ENCODE results near the gene ST7.

Gene ST7

DNA sequence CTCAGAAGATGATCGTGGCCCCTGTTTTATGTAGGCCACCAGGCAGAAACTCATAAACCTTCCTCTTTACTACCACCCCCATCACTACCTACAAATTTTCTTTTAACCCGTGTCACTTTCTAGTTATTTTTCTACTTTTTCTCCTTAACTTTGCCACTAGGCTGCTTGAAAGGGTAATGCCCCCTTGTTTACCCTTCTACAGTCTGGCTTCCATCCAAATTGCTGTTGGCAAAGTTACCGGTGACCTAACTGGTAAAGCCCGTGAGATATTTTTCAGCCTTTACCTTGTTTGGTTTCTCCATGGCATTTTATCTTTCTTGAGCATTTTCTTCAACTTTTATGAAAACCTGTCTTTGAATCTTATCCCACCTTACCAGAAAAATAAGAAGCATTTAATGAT is 216.6 kb downstream of the ST7 start:
- no peak overlapping the region for H3K4me3 ChIP-seq
- H3K27me3 ChIP-seq (ENCODE audit: low read depth), result no peaks in the 10 kb centered on the region
- no peak for DNase-seq (ENCODE audit: low spot score in 2 of 2)
- H3K36me3 ChIP-seq (replicated peaks), result no peaks in the 10 kb centered on the region; the same call in 1 of the 2 replicates
- no peaks in the 10 kb centered on the region for H3K9me3 ChIP-seq
- H3K4me1 ChIP-seq, result peaks cover 10% of the 10 kb centered on the region
- in situ Hi-C loops (cut with MboI; ENCODE audit: low sequenced_read_pairs), result no loop called here

DNA sequence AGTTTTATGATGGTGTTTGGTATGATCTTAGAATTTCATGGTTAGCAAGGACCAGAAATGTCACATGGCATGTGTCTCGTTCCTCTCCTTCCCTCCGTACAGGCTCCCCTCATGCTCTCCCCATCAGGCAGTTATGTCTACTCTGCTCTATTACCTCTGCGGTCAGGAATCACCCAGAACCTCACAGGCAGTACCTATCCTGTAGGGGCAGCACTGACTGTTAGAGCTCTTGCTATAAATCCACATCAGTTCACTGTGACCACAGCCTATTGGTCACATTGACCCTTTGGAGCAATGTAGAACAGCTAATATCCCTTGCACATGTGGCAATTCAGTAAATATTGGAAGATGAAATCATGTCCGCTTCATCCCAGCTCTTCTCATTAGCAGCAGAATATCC is 217.8 kb downstream of the ST7 start:
- Histone ChIP-seq H3K4me1 (peaks cover 10% of the 10 kb centered on the region), H3K9me3 (no peaks in the 10 kb centered on the region), H3K4me3 (no peak overlapping the region), H3K27me3 (ENCODE audit: low read depth) (no peaks in the 10 kb centered on the region), H3K36me3 (replicated peaks) (no peaks in the 10 kb centered on the region; the same call in 1 of the 2 replicates)
- no peak for DNase-seq (ENCODE audit: low spot score in 2 of 2)
- in situ Hi-C loops (cut with MboI; ENCODE audit: low sequenced_read_pairs), result no loop called here

DNA sequence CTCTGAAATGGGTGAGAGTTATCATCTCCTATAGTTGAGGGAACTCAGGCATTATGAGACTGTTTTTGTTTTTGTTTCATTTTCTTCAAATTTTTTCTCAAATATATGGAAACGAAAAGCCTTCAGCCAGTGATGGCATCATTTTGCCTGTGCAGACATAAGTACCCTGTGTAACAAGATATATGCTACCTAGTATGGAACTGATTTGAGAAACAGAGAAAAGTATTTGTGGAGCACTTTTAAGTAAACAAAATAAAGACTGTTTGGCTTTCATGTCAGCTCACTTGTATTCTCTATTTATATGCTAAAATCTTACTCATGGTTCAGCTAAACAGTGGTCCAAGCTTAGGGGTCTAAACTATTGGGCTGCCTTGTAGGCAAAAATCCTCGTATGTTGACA is 219.0 kb downstream of the ST7 start:
- Histone ChIP-seq H3K27me3 (ENCODE audit: low read depth) (no peaks in the 10 kb centered on the region), H3K4me3 (no peak overlapping the region), H3K4me1 (peaks cover 10% of the 10 kb centered on the region), H3K36me3 (replicated peaks) (no peaks in the 10 kb centered on the region; the same call in 1 of the 2 replicates), H3K9me3 (no peaks in the 10 kb centered on the region)
- in situ Hi-C loops (cut with MboI; ENCODE audit: low sequenced_read_pairs), result no loop called here
- DNase-seq (ENCODE audit: low spot score in 2 of 2), result peak in 1 of 2 experiments; percentile 5

DNA sequence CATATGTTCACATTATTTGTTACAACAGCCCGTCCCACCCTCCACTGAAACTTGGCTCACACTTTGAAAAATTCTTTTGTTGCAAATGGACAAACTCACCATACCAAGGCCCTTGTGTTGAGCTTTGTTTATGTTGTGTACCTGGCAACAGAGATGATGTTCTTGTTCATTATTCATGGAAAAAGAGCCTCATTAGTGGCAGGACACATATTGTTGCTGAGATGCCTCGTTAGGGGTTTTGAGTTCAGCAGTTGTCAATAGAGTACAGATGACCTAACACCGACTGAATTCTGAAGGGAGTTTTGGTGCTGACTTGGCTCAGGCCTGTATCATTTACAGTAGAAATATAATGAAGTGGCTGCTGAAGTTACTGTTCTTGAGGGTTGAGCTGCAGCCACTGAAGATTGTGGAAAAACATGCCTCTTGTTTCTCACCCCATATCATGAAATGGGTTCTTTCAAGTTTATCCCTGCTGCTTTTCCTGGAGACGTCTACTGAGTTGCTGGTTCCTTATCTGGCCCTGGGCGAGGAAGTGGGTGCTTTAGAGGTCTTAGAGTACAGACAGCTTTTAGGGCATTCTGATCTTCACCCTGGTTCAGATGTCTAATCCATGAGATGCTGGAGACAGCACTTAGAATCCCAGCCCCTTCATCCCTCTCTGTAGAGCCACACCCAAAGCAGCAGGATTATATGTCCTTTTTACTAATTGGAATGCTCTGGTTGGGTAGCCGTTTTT is 219.9 kb downstream of the ST7 start:
- Histone ChIP-seq H3K36me3 (replicated peaks) (no peaks in the 10 kb centered on the region; the same call in 1 of the 2 replicates), H3K9me3 (no peaks in the 10 kb centered on the region), H3K27me3 (ENCODE audit: low read depth) (no peaks in the 10 kb centered on the region), H3K4me3 (no peak overlapping the region), H3K4me1 (peaks cover 10% of the 10 kb centered on the region)
- no peak for DNase-seq (ENCODE audit: low spot score in 2 of 2)
- in situ Hi-C loops (cut with MboI; ENCODE audit: low sequenced_read_pairs), result no loop called here

DNA sequence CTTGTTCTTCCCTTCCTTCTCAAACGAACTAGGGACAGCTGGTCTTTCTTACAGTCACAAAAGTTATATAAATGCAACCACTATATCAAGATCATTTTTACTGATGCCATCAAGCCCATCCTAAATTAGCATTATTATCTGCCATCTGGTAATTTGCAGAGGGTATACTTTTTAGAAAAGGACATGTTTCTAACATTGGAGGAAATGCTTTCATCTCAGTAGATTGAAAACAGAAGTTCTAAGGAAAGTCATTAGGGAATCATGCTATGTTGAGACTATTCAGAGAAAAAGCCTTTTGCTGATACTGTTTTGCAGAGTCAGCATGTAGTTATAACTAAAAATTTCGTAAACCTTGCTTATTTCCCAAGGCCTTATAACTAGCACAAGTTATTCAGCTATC is 222.9 kb downstream of the ST7 start:
- in situ Hi-C loops (cut with MboI; ENCODE audit: low sequenced_read_pairs), result no loop called here
- no peak for DNase-seq (ENCODE audit: low spot score in 2 of 2)
- Histone ChIP-seq H3K4me1 (peaks cover 10% of the 10 kb centered on the region), H3K9me3 (no peaks in the 10 kb centered on the region), H3K4me3 (no peak overlapping the region), H3K36me3 (replicated peaks) (no peaks in the 10 kb centered on the region), H3K27me3 (ENCODE audit: low read depth) (no peaks in the 10 kb centered on the region)

DNA sequence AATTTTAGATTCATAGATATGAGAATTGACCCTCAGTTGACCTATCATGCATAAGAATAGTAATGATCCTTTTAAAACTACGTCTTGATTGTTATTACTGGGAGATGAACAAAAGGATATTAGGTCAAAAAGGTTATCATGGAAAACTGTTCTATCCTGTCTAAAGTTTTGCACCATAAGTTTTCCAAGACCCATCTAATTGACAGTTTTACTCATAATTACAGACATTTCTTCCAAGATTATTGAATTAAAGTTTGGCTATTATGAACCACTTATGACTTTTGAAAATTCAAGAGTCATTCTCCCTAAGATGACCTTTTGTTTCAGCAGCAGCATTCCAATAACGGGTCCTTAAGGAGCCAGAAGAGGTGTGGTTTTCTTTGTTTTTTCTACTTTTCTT is 225.3 kb downstream of the ST7 start:
- in situ Hi-C loops (cut with MboI; ENCODE audit: low sequenced_read_pairs), result no loop called here
- DNase-seq (ENCODE audit: low spot score in 2 of 2), result no peak
- H3K36me3 ChIP-seq (replicated peaks), result no peaks in the 10 kb centered on the region
- peaks cover 5% of the 10 kb centered on the region for H3K4me1 ChIP-seq
- no peak overlapping the region for H3K4me3 ChIP-seq
- H3K9me3 ChIP-seq, result no peaks in the 10 kb centered on the region
- no peaks in the 10 kb centered on the region for H3K27me3 ChIP-seq (ENCODE audit: low read depth)

DNA sequence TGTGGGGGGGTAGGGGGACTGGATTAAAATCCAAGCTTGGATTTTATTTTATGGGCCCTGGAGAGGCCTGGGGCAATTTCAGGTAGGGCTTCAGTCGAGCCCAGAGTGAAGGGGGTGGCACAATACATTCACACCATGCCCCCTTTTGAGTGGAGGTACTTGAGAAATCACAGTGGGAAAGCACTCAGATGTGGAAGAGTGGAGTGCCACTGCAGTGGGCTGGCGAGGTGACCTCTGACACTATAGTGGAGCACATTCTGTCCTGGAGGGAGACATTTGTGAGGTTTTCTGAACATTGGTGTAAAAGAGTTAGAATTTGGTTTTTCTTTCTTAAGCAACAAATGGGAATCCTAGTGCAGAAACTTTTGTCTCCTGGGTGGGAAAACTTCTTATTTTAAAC is 226.4 kb downstream of the ST7 start:
- no peak for DNase-seq (ENCODE audit: low spot score in 2 of 2)
- H3K27me3 ChIP-seq (ENCODE audit: low read depth), result no peaks in the 10 kb centered on the region
- in situ Hi-C loops (cut with MboI; ENCODE audit: low sequenced_read_pairs), result no loop called here
- no peaks in the 10 kb centered on the region for H3K36me3 ChIP-seq (replicated peaks)
- no peaks in the 10 kb centered on the region for H3K9me3 ChIP-seq
- peaks cover under 1% of the 10 kb centered on the region for H3K4me1 ChIP-seq
- no peak overlapping the region for H3K4me3 ChIP-seq

DNA sequence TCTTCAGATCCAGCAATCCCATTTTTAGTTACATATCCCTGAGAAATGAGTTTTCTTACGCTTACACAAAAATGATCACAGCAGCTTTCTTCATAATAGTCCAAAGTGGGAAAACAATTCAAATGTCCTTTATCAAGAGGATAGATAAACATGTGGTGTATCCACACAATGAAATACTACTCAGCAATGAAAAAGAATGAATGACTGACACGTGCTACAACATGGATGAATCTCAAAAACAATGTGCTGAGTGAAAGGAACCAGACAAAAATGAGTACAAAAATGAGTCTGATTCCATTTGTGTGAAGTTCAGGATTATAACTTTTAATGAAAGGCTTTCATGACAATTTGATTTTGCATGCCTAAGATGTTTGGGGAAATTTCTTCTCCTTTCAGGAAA is 230.4 kb downstream of the ST7 start:
- H3K36me3 ChIP-seq (replicated peaks), result no peaks in the 10 kb centered on the region
- H3K27me3 ChIP-seq (ENCODE audit: low read depth), result no peaks in the 10 kb centered on the region
- DNase-seq (ENCODE audit: low spot score in 2 of 2), result no peak
- no peak overlapping the region for H3K4me3 ChIP-seq
- in situ Hi-C loops (cut with MboI; ENCODE audit: low sequenced_read_pairs), result no loop called here
- H3K9me3 ChIP-seq, result no peaks in the 10 kb centered on the region
- peaks cover 2% of the 10 kb centered on the region; the same call in 1 of the 2 replicates for H3K4me1 ChIP-seq

DNA sequence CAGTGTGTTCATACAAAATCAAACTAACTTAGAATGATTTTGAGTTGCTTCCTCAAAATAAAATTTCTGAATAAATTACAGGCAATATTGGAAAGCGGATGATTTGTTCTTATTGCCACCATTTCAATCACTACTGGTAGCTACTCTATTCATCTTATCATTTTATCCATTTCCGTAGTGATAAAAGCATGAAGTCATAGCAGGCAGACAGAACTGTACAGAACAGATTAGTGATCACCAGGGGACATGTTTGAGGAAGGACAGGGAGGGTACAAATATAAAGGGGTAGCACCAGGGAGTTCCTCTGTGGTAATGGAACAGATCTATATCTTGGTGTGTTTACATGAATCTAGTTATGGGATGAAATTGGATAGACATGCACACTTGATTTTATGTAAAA is 231.1 kb downstream of the ST7 start:
- Histone ChIP-seq H3K9me3 (no peaks in the 10 kb centered on the region), H3K4me1 (peaks cover 2% of the 10 kb centered on the region; the same call in 1 of the 2 replicates), H3K27me3 (ENCODE audit: low read depth) (no peaks in the 10 kb centered on the region), H3K36me3 (replicated peaks) (no peaks in the 10 kb centered on the region), H3K4me3 (no peak overlapping the region)
- DNase-seq (ENCODE audit: low spot score in 2 of 2), result no peak
- in situ Hi-C loops (cut with MboI; ENCODE audit: low sequenced_read_pairs), result no loop called here

DNA sequence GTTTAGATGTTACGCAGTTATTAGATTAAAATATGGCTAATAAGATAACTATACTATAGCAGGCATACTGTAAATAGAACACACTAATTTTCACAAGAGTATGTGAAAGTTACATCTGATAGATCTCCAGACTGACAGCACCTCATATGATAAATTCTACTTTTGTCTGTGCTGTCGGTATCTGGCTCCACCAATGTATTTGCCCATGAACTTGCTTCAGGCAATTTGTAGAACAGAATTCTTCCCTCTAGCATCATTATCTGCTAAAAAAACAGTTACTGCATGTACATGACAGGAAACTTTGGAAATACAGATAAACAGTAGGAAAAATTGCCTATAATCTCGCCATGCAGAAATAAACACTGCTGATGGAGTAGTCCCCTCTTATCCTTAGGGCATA is 231.8 kb downstream of the ST7 start:
- Histone ChIP-seq H3K27me3 (ENCODE audit: low read depth) (no peaks in the 10 kb centered on the region), H3K4me3 (no peak overlapping the region), H3K4me1 (peaks cover 2% of the 10 kb centered on the region; the same call in 1 of the 2 replicates), H3K9me3 (no peaks in the 10 kb centered on the region), H3K36me3 (replicated peaks) (no peaks in the 10 kb centered on the region)
- in situ Hi-C loops (cut with MboI; ENCODE audit: low sequenced_read_pairs), result no loop called here
- DNase-seq (ENCODE audit: low spot score in 2 of 2), result no peak

DNA sequence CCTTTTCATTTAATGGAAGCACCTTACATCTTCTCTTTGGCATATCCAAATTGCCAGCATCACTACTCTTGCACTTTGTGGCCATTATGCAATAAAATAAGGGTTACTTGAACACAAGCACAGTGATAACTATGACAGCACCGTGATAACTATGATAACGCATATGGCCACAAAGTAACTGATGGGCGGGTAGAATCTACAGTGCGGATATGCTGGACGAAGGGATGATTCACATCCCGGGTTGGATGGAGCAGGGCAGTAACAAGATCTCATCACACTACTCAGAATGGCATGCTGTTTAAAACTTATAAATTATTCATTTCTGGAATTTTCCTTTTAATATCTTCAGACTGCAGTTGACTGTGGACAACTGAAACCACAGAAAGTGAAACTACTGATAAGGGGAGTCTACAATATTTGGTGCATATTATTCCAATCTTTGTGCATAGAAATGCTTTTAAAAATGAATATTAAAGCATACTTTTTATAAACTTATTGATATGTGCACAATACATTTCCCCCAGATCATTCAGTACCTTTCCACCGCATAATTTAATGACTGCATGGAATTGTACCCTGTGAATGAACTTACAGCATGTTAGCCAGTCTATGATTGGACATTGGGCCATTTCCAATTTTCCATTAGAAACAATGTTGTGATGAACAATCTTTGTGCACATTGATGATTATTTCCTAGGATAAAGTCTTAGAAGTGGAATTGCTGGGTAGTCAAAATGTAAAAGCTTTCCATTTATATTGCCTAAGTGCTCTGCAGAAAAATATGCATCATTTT is 233.1 kb downstream of the ST7 start:
- H3K4me3 ChIP-seq, result no peak overlapping the region
- H3K9me3 ChIP-seq, result no peaks in the 10 kb centered on the region
- H3K27me3 ChIP-seq (ENCODE audit: low read depth), result no peaks in the 10 kb centered on the region
- peaks cover 2% of the 10 kb centered on the region; the same call in 1 of the 2 replicates for H3K4me1 ChIP-seq
- no peaks in the 10 kb centered on the region for H3K36me3 ChIP-seq (replicated peaks)
- in situ Hi-C loops (cut with MboI; ENCODE audit: low sequenced_read_pairs), result no loop called here
- DNase-seq (ENCODE audit: low spot score in 2 of 2), result no peak

DNA sequence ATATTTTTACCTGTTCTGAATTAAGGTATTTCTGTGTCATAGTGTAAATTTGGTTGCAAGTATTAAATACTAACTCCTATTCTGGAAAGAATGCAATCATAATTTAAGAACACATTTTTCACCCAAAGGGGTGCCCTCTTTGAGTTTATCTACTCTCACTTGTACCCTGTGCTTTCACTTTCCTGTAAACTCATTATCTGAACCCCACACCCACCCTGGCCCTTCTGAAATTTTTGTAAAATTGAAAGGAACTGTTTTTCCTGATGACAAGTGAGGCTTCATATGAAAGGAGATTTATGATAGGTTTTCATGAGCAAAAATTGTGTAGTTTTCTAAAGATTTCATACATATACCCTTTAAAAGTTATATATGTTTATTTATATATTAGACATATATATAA is 235.1 kb downstream of the ST7 start:
- Histone ChIP-seq H3K27me3 (ENCODE audit: low read depth) (no peaks in the 10 kb centered on the region), H3K36me3 (replicated peaks) (no peaks in the 10 kb centered on the region), H3K4me3 (no peak overlapping the region), H3K9me3 (no peaks in the 10 kb centered on the region), H3K4me1 (peaks cover 2% of the 10 kb centered on the region; the same call in 1 of the 2 replicates)
- in situ Hi-C loops (cut with MboI; ENCODE audit: low sequenced_read_pairs), result no loop called here
- no peak for DNase-seq (ENCODE audit: low spot score in 2 of 2)

DNA sequence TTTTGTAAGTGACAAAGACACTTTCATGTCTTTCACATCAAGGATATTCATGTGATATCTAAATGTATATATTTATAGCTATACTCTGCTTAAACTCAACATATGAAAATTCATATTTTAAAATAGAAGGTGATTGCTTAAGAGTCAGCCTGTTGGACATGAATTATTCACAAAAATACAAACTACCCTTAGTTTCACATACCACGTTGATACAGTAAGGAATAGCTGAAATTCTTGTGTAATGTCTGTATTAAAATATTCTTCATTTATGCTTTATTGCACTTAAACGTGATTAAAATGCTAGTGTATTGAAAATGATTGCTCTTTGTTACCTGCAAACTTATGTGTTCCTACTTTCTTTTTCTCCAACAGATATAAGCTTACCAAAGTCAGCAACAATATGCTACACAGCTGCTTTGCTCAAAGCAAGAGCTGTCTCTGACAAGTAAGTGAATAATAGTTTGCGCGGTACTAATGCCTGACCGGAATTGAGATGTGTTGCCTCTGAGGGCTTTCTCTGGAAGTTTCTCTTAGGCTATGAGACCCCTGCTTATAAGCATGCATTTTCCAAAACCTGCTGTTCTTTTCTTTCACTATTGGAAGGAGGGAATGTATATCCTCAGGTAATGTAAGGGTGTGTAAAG is 235.8 kb downstream of the ST7 start:
- in situ Hi-C loops (cut with MboI; ENCODE audit: low sequenced_read_pairs), result no loop called here
- Histone ChIP-seq H3K27me3 (ENCODE audit: low read depth) (no peaks in the 10 kb centered on the region), H3K9me3 (no peaks in the 10 kb centered on the region), H3K4me3 (no peak overlapping the region), H3K36me3 (replicated peaks) (no peaks in the 10 kb centered on the region), H3K4me1 (peaks cover 6% of the 10 kb centered on the region)
- DNase-seq (ENCODE audit: low spot score in 2 of 2), result no peak

DNA sequence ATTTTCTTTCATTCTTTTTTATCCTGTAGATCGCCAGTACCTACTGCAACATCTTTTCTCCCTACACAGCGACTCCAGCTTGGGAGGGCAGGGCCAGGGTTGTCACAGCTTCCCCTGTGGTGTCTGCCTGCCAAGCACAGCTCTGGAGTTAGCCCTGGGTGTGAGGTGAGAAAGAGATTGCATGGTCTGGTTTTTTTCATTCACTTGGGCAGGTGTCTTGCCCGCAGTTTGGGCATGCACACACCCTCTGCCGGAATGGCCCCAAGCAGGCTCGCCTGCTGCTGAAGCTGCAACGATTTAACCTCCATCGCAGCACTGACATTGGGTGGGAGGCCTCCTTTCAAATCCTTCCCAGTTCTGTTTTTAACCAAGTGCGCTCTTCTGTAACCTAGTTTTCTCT is 236.8 kb downstream of the ST7 start:
- in situ Hi-C loops (cut with MboI; ENCODE audit: low sequenced_read_pairs), result no loop called here
- Histone ChIP-seq H3K9me3 (no peaks in the 10 kb centered on the region), H3K36me3 (replicated peaks) (no peaks in the 10 kb centered on the region), H3K27me3 (ENCODE audit: low read depth) (no peaks in the 10 kb centered on the region), H3K4me3 (no peak overlapping the region), H3K4me1 (peaks cover 15% of the 10 kb centered on the region)
- no peak for DNase-seq (ENCODE audit: low spot score in 2 of 2)
